GM21529 (cell line): ENCODE data around the gene REPIN1.
A peak's percentile ranks its signal among the peaks of the same experiment; 100 is the strongest.

Source experiments
- ATAC-seq: cut with Tn5 transposase; IDR thresholded peaks from one replicate; pipeline ENCODE4 v1.9.1; 2021; ENCODE audit not compliant: unreplicated experiment

REPIN1 gene

DNA sequence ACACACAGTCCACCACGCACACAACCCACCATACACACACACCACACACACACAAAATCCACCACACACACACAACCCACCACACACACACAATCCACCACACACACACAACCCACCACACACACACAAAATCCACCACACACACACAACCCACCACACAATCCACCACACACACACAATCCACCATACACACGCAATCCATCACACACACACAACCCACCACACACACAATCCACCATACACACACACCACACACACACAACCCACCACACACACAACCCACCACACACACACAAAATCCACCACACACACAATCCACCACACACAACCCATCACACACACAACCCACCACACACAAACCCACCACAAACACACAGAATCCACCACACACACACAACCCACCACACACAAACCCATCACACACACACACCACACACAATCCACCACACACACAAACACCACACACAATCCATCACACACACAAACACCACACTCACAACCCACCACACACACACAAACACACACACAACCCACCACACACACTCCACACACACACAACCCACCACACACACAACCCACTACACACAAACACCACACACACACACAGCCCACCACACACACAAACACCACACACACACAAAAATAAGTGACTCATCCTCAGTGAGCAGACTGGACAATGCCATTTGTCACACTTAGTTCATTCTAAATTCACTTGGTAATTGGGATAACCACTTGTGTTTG is 8.8 kb upstream of the REPIN1 start:
- no peak for ATAC-seq

DNA sequence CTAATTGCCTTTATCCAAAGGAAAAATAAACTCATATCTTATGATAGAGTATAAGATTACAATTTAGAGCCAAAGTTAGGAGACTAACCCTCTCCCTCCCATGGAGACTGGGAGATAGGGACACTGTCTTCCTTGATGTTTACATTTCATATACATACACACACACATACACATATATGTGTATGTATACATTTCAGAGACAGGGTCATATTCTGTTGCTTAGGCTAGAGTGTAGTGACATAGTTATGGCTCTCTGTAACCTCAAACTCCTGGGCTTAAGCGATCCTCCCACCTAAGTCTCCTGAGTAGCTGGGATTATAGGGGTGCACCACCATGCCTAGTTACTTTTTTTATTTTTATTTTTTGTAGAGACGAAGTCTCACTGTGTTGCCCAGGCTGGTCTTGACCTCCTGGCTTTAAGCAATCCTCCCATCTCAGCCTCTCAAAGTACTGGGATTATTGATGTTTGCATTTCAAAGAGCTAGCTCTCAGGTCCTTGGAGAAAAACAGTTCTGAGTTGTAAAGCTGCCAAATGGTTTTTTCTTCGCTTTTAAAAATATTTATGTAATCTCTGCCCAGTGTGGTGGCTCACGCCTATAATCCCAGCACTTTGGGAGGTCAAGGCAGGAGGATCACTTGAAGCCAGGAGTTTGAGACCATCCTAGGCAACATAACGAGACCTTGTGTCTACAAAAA is 8.1 kb upstream of the REPIN1 start:
- ATAC-seq: no peak

DNA sequence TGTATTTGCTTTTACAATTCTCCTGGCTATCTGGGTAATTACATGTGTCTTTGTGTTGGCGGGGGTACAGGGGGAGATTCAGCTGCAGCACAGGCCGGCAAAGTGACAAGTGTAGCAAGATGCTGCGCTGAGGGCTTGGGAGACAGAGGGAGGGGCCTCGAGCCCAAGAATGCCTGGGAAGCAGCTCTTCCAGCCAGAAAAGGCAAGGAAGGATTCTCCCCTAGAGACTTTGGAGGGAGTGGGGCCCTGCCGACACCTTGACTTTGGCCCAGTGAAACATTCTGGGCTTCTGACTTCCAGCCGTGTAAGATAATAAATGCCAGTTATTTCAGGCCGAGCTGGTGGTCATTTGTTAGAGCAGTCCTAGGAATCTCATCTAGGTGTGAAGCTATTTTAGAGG is 7.2 kb upstream of the REPIN1 start:
- ATAC-seq: no peak

DNA sequence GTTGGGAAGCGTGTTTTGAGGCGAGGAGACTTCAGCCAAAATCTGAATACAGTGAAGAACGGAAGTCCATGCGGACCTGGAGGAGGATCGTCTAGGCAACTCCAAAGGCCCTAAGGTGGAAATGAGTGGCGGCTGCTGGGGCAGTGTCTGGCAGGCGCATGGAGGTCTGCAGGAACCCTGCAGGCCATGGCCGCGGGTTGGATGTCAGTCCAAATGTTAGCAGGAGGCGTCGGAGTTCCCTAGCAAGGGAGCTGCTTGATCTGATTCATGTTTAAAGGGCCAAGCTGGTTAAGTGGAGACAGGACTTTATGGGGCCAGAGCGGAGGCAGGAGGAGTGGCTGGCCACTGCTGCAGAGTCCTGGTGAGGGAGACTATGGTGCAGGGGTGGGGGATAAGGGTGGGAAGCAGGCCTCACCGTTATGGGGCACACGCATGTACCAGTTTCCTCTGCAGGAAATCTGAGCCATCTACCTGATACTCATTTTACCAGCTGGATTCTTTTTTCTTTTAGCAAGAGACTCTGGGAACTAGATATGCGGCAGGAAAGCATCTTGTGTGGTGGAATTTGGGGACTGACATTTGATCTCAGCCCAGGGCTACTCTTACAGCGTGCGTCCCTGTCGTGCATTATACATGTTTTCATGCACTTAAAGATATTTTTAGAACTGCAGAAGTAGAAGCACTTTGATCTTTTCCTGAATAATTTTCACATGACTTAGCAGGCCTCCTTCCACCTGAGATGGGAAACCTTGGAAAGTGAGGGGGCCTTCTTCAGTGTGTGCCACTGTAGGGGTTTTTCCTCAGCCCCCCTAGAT is 6.6 kb upstream of the REPIN1 start:
- no peak for ATAC-seq

GRCh38 chr7:150363370-150363769 is 5.3 kb upstream of the REPIN1 start:
- ATAC-seq: no peak

GRCh38 chr7:150363872-150364271 is 4.8 kb upstream of the REPIN1 start:
- ATAC-seq: peak; percentile 40

- no peak for ATAC-seq
Observed at GRCh38 chr7:150365194-150365593, 3.4 kb upstream of the REPIN1 start.

- no peak for ATAC-seq
Observed at GRCh38 chr7:150365673-150366398, 2.8 kb upstream of the REPIN1 start.

DNA sequence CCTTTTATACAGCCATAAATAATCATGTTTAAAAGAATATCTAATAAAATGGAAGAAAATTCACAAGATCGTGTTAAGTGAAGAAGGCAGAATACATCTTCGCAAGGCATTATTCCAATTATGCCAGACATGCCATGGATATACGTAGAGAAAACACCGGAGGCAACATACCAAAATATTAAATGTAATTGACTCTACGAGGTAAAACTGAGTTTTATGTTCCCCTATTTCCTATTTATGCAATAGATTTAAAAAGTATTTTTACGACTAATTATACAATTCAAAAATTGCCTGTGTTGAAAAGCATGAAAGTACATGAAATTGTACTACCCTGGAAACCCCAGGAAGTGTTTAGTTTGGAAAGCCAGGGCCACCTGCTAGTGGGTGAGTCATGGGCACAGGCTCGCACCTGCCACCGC is 936 bp upstream of the REPIN1 start:
- no peak for ATAC-seq

GRCh38 chr7:150368884-150369747 is 494 bp downstream of the REPIN1 start:
- ATAC-seq: peak; percentile 55

GRCh38 chr7:150369748-150370501 is 1.3 kb downstream of the REPIN1 start:
- no peak for ATAC-seq

DNA sequence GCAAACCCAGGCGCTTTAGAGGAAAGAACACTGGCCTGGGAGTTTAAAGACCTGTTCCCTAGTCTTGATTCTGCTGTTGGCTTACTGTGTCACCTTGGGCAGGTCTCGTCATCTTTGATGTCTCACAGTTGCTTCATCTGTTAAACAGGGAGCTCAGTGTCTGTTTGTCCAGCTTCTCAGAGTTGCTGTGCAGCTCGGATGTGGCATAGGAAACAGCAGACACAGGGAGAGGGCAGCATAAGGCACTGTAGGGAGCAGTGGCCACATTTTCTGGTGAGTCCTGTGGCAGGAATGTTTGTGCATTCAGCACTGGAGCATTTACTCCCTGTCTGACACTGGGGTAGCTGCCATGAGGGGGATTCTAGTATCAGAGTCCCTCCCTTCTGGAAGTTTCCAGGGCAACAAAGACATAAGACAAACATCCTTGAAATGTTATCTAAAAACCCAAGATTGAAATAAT is 2.0 kb downstream of the REPIN1 start:
- no peak for ATAC-seq

DNA sequence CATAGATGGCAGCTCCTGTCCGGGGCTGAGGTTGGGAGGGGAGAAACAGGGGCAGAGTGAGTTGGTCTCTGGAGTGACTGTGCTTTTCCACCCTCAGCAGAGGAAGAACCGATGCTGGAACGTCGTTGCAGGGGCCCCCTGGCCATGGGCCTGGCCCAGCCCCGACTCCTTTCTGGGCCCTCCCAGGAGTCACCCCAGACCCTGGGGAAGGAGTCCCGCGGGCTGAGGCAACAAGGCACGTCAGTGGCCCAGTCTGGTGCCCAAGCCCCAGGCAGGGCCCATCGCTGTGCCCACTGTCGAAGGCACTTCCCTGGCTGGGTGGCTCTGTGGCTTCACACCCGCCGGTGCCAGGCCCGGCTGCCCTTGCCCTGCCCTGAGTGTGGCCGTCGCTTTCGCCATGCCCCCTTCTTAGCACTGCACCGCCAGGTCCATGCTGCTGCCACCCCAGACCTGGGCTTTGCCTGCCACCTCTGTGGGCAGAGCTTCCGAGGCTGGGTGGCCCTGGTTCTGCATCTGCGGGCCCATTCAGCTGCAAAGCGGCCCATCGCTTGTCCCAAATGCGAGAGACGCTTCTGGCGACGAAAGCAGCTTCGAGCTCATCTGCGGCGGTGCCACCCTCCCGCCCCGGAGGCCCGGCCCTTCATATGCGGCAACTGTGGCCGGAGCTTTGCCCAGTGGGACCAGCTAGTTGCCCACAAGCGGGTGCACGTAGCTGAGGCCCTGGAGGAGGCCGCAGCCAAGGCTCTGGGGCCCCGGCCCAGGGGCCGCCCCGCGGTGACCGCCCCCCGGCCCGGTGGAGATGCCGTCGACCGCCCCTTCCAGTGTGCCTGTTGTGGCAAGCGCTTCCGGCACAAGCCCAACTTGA is 2.7 kb downstream of the REPIN1 start:
- ATAC-seq: no peak

- ATAC-seq: no peak
Observed at GRCh38 chr7:150371996-150372270, 3.3 kb downstream of the REPIN1 start.

- no peak for ATAC-seq
Observed at GRCh38 chr7:150372271-150373048, 3.8 kb downstream of the REPIN1 start.

DNA sequence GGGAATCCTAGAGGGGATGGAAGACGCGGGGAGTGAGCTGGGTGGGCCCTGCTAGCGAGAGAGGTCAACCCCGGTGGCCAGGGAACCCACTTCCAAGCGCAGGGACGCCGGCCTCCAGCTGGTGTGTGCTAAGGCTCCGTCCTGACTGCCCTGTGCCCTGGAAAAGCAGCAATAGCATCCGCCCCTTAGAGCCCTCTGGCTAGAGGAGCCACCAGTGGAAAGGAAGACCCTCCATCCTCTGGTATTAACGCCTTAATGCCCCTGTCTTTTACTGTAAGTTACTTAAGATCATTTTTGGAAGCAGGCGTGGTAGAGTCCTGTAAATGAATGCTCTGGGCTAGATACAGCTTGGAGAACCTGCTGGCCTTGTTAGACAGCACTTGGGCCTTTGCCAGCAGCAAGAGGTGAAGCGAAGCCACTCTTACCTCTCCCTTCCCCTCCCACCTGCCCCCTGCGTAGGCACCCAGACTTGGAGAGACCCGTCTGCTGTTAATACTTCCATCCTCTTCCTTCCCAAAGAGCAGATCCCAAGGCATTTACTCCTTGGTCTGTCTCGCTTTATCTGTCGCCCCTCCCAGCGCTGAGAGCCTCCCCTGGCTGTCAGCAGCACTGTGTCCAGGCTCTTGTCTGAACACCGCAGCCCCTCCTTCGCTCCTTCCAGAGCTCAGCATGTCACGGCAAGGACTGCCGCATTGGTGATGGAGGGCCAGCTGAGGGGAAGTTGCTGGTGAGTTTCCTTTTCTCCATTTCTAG is 4.6 kb downstream of the REPIN1 start:
- no peak for ATAC-seq

DNA sequence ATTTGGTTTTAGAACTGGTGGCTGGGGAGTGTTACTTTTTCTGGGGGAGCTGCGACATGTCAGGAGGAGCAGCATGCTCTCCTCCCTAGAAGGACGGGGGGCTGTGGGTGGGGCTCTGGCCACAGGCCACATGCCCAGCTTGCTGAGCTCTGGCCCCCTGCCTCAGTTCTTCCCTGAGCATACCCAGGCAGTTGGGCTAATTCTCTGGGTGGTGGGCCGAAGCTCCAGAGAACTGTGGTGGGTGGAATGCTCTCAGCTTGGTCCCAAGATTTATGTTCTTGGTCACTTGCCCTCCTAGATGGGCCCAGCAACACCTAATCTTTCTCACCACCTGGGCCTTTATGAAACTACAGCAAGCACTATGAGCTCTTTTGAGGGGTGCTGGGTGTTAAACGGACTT is 5.4 kb downstream of the REPIN1 start:
- no peak for ATAC-seq
